SK-N-SH (cell line): ENCODE measurements around the gene ATP8B3. TPM values are rescaled to one million over a fixed set of nuclear protein-coding genes. Genes with fewer than 3 reads are reported as not detected.
"Not testable (repeated sequence)": the region's sequence is repeated elsewhere in the genome, so short reads cannot be mapped to it uniquely, and the experiment has no call there.

ENCODE experiments used
- CTCF ChIA-PET: fragments of 300-600, 350-600 bp; formaldehyde crosslinking; extraction: SDS; loops from one replicate; lab custom pipeline; 2021; lab: Yijun Ruan, JAX
- POLR2A ChIA-PET: fragments of 350-600 bp; sonication (Branson Sonifier 250); formaldehyde crosslinking; extraction: SDS; loops from one replicate; lab custom pipeline; 2020; ENCODE audit warnings: antibody characterized with exemption, inconsistent platforms; lab: Yijun Ruan, JAX
- DNase-seq: peaks from one replicate; pipeline ENCODE4 v3.0.0; 2012
- H2AFZ ChIP-seq: fragments of 200-600 bp; sonication (generic); 2 replicates; pipeline ENCODE4 v1.8.1; 2016; ENCODE audit warnings: antibody characterized with exemption, mild to moderate bottlenecking, low read depth
- H3F3A ChIP-seq: fragments of 200-600 bp; sonication (generic); replicated peaks from 2 replicates; pipeline ENCODE3; 2016; ENCODE audit warnings: antibody characterized with exemption, mild to moderate bottlenecking; ENCODE audit not compliant: insufficient read depth
- H3K27ac ChIP-seq, 2 experiments: fragments of 200-500 bp in 1 of 2; fragments of 200-600 bp in 1 of 2; sonication (Bioruptor generic) in 1 of 2; sonication (generic), shearing (Covaris generic) in 1 of 2; 2 replicates each; pipeline versions ENCODE4 v1.5.1 to v1.6.1; 2014 to 2016; ENCODE audit warnings: low read depth in 2 of 2, inconsistent platforms in 1 of 2, low read length in 1 of 2, mild to moderate bottlenecking in 1 of 2, mixed read lengths in 1 of 2
- H3K27me3 ChIP-seq: fragments of 200-600 bp; sonication (generic), shearing (Covaris generic); 2 replicates; pipeline ENCODE4 v1.6.1; 2016; ENCODE audit warnings: mixed run types; ENCODE audit not compliant: insufficient read depth
- H3K36me3 ChIP-seq, 2 experiments: fragments of 200-500 bp in 1 of 2; fragments of 200-600 bp in 1 of 2; sonication (Bioruptor generic) in 1 of 2; sonication (generic) in 1 of 2; replicated peaks in 1 of 2; 2 replicates each; pipeline versions ENCODE3 to v1.5.1; 2014 to 2016; ENCODE audit warnings: low read length in 1 of 2, mild to moderate bottlenecking in 1 of 2; ENCODE audit not compliant: insufficient read depth in 2 of 2, control insufficient read depth in 1 of 2
- H3K4me1 ChIP-seq, 2 experiments: fragments of 200-500 bp in 1 of 2; fragments of 200-600 bp in 1 of 2; sonication (Bioruptor generic) in 1 of 2; sonication (generic), shearing (Covaris generic) in 1 of 2; 2 replicates each; pipeline versions ENCODE4 v1.5.1 to v1.6.1; 2014 to 2016; ENCODE audit warnings: low read depth in 1 of 2, low read length in 1 of 2, mixed run types in 1 of 2; ENCODE audit not compliant: insufficient read depth in 2 of 2, control insufficient read depth in 1 of 2
- H3K4me2 ChIP-seq: fragments of 200-600 bp; sonication (generic), shearing (Covaris generic); 2 replicates; pipeline ENCODE4 v1.6.1; 2017; ENCODE audit warnings: mixed run types
- H3K4me3 ChIP-seq, 2 experiments: fragments of 200-500 bp in 1 of 2; fragments of 200-600 bp in 1 of 2; sonication (Bioruptor generic) in 1 of 2; sonication (generic), shearing (Covaris generic) in 1 of 2; 2 replicates each; pipeline versions ENCODE4 v1.5.1 to v1.8.1; 2014 to 2016; ENCODE audit warnings: low read depth in 2 of 2, inconsistent platforms in 1 of 2, low read length in 1 of 2, mild to moderate bottlenecking in 1 of 2, mixed read lengths in 1 of 2, moderate library complexity in 1 of 2
- H3K79me2 ChIP-seq: fragments of 200-600 bp; sonication (generic); 2 replicates; pipeline ENCODE4 v1.8.1; 2017; ENCODE audit warnings: mild to moderate bottlenecking; ENCODE audit not compliant: insufficient read depth
- H3K9ac ChIP-seq: fragments of 200-600 bp; sonication (generic); 2 replicates; pipeline ENCODE4 v1.6.1; 2017; ENCODE audit warnings: mixed run types
- H3K9me2 ChIP-seq: fragments of 200-600 bp; sonication (generic); 2 replicates; pipeline ENCODE4 v1.6.1; 2017; ENCODE audit warnings: mixed run types
- H3K9me3 ChIP-seq: fragments of 200-600 bp; sonication (generic); 2 replicates; pipeline ENCODE4 v1.6.1; 2017; ENCODE audit warnings: mixed run types, mild to moderate bottlenecking, moderate library complexity
- H4K20me1 ChIP-seq: fragments of 200-600 bp; sonication (generic); 2 replicates; pipeline ENCODE4 v1.6.1; 2017; ENCODE audit warnings: mild to moderate bottlenecking, mixed run types; ENCODE audit not compliant: insufficient read depth
- ELF1 ChIP-seq: IDR thresholded peaks from 2 replicates; pipeline ENCODE4 v1.4.0; 2012
- NFIC ChIP-seq: IDR thresholded peaks from 2 replicates; pipeline ENCODE4 v1.4.0; 2012; ENCODE audit warnings: borderline replicate concordance
- YY1 ChIP-seq: IDR thresholded peaks from 2 replicates; pipeline ENCODE4 v1.4.0; 2012; ENCODE audit warnings: low read depth, mild to moderate bottlenecking
- WGBS: methylation state at CpG from one replicate; pipeline ENCODE4 v1.1.6; 2017; ENCODE audit warnings: low lambda C conversion rate; 5-methylcytosine and 5-hydroxymethylcytosine counted together
- polyA plus RNA-seq, 3 experiments: library from polyadenylated mRNA; depleted of rRNA; stranded (reverse); fragments of >200 nt; gene quantifications; 2 replicates each; pipeline ENCODE4 v1.2.3, GENCODE V29; 2012
- TF ChIP-seq, protein P1 (sequence below): IDR thresholded peaks from 2 replicates; pipeline ENCODE4 v1.4.0; 2012; ENCODE audit warnings: low read depth, borderline replicate concordance
- TF ChIP-seq, protein P2 (sequence below): IDR thresholded peaks from 2 replicates; pipeline ENCODE4 v1.4.0; 2012; ENCODE audit warnings: low read depth

Gene ATP8B3
- polyA plus RNA-seq, 1 of the 3 experiments (the other 2 are of a cell fraction): 8.0 TPM

GRCh38 chr19:1799695-1800342 lies 12.3 kb downstream of the ATP8B3 start:
- no peaks in the 10 kb centered on the region for H3K79me2 ChIP-seq
- H3K9me3 ChIP-seq: no peaks in the 10 kb centered on the region
- H3K27me3 ChIP-seq: no peaks in the 10 kb centered on the region
- no peaks in the 10 kb centered on the region for H3K9me2 ChIP-seq
- WGBS: 85% methylated on average over 30 of the region's 36 CpGs
- ChIA-PET CTCF (interaction anchor here (1.0 to 12.6 kb wide), 3 partner anchors 10 to 32 kb away, joined by 4 to 143 read pairs (median 4); no protein-coding TSS in a partner anchor), POLR2A (no interaction called here)
- no peak overlapping the region for H3K4me3 ChIP-seq
- H3K9ac ChIP-seq: no peak overlapping the region
- H3K4me2 ChIP-seq: no peak overlapping the region
- H2AFZ ChIP-seq: no peak overlapping the region
- no peaks in the 10 kb centered on the region for H3K36me3 ChIP-seq
- H3K4me1 ChIP-seq: peaks cover 0 to 8% of the 10 kb centered on the region in 2 experiments; a peak in 1 of 4 replicates
- DNase-seq: no peak
- H3F3A ChIP-seq: no peaks in the 10 kb centered on the region
- no peaks in the 10 kb centered on the region for H4K20me1 ChIP-seq
- TF ChIP-seq YY1 (no peak), ELF1 (no peak), NFIC (no peak)
- TF ChIP-seq, protein P1, sequence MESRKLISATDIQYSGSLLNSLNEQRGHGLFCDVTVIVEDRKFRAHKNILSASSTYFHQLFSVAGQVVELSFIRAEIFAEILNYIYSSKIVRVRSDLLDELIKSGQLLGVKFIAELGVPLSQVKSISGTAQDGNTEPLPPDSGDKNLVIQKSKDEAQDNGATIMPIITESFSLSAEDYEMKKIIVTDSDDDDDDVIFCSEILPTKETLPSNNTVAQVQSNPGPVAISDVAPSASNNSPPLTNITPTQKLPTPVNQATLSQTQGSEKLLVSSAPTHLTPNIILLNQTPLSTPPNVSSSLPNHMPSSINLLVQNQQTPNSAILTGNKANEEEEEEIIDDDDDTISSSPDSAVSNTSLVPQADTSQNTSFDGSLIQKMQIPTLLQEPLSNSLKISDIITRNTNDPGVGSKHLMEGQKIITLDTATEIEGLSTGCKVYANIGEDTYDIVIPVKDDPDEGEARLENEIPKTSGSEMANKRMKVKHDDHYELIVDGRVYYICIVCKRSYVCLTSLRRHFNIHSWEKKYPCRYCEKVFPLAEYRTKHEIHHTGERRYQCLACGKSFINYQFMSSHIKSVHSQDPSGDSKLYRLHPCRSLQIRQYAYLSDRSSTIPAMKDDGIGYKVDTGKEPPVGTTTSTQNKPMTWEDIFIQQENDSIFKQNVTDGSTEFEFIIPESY: no peak
- H3K27ac ChIP-seq: no peak overlapping the region

- H3K79me2 ChIP-seq, H3K27me3 ChIP-seq, H4K20me1 ChIP-seq, DNase-seq, H3K4me3 ChIP-seq, H3F3A ChIP-seq, H3K9me3 ChIP-seq, H3K9me2 ChIP-seq, H2AFZ ChIP-seq, POLR2A ChIA-PET, H3K36me3 ChIP-seq, H3K4me1 ChIP-seq, H3K4me2 ChIP-seq, H3K9ac ChIP-seq, H3K27ac ChIP-seq: not testable (repeated sequence)
- 88% methylated on average over 6 of the region's 7 CpGs for WGBS
- CTCF ChIA-PET: interaction anchor here (0.7 to 12.6 kb wide), 11 partner anchors 10 to 251 kb away, joined by 3 to 143 read pairs (median 9); partner anchors contain the start of gene ATP8B3
Observed at GRCh38 chr19:1797313-1797712, 14.8 kb downstream of the ATP8B3 start.

DNA sequence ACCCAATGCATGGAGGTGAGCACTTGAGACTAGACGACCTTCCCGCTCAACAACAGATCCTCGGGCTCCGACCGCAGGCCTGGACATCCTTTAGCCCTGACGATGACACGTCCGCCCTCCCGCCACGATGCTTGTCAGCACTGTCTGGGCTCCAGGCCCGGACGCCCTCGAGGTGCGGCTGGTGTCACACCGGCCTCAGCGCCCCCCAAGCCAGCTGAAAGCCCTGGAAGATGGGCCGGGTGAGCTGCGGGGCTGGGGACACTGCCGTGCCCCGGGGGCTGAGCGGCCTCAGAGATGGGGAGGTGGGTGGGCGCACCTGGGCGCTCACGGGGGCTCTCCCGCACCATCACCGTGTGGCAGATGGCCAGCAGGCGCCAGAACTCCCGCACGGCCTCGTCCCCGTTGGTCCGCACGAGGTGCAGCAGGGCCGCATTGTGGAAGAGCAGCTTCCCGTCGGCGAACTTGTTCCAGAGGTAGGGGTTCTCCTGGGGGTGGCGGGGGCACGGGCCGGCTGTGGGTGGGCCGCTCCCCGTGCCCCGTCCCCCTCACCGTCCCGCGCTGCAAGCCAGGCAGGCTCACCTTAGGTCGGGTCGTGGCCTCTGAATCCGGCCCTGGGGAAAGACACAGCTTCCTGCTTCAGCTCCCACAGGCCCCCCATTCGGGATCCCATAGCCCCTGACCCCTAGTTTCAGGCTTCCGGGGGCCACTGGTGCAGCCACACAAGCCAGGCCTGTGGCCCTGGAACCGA lies 15.5 kb downstream of the ATP8B3 start:
- H3K9me3 ChIP-seq: no peaks in the 10 kb centered on the region
- H3K36me3 ChIP-seq: no peaks in the 10 kb centered on the region
- H3K27me3 ChIP-seq: no peaks in the 10 kb centered on the region
- TF ChIP-seq, protein P2, sequence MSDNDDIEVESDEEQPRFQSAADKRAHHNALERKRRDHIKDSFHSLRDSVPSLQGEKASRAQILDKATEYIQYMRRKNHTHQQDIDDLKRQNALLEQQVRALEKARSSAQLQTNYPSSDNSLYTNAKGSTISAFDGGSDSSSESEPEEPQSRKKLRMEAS: 0 out of 2 replicates have a peak, but pooled peaks have one; percentile 9
- TF ChIP-seq, protein P1: no peak
- WGBS: 26% methylated on average over 10 of the region's 52 CpGs
- H3K27ac ChIP-seq: no peak overlapping the region
- H2AFZ ChIP-seq: no peak overlapping the region
- peaks cover 0 to 8% of the 10 kb centered on the region in 2 experiments; a peak in 1 of 4 replicates for H3K4me1 ChIP-seq
- H4K20me1 ChIP-seq: no peaks in the 10 kb centered on the region
- no peaks in the 10 kb centered on the region for H3F3A ChIP-seq
- H3K9ac ChIP-seq: no peak overlapping the region
- POLR2A ChIA-PET: no interaction called here
- H3K4me3 ChIP-seq: no peak overlapping the region; a peak in 1 of 4 replicates
- DNase-seq: peak; percentile 61
- H3K4me2 ChIP-seq: peak overlapping the region; percentile 78; the same call in 1 of the 2 replicates
- CTCF ChIA-PET: interaction anchor here (0.7 to 12.6 kb wide), 23 partner anchors 8 to 274 kb away, joined by 3 to 143 read pairs (median 6); partner anchors contain the start of gene ATP8B3
- H3K9me2 ChIP-seq: no peaks in the 10 kb centered on the region
- no peaks in the 10 kb centered on the region for H3K79me2 ChIP-seq
